DND-41 (cell line): ENCODE data around the gene ARHGEF3.

Experiments
- ATAC-seq: fragments of 200-7000 bp; cut with Tn5 transposase; 3 replicates; pipeline ENCODE4 v1.9.1; 2021; ENCODE audit warnings: low read depth; ENCODE audit not compliant: insufficient read depth
- DNase-seq: peaks from one replicate; pipeline ENCODE4 v3.0.0-alpha.2; 2020
- H2AFZ ChIP-seq: 2 replicates; pipeline ENCODE4 v1.6.0; 2012; ENCODE audit warnings: low read depth, low read length
- H3K27ac ChIP-seq: 2 replicates; pipeline ENCODE4 v1.5.1; 2012; ENCODE audit warnings: low read length, inconsistent platforms
- H3K27me3 ChIP-seq: fragments of 200-600 bp; sonication (generic); 2 replicates; pipeline ENCODE4 v1.6.0; 2012; ENCODE audit warnings: low read length, mild to moderate bottlenecking, inconsistent platforms; ENCODE audit not compliant: insufficient read depth, poor library complexity
- H3K36me3 ChIP-seq: 2 replicates; pipeline ENCODE4 v1.5.1; 2012; ENCODE audit warnings: low read length, inconsistent platforms; ENCODE audit not compliant: insufficient read depth
- H3K4me1 ChIP-seq: 2 replicates; pipeline ENCODE4 v1.5.1; 2012; ENCODE audit warnings: mild to moderate bottlenecking, low read length; ENCODE audit not compliant: insufficient read depth
- H3K4me2 ChIP-seq: 2 replicates; pipeline ENCODE4 v1.6.0; 2012; ENCODE audit warnings: mild to moderate bottlenecking, moderate library complexity, low read length, inconsistent platforms; ENCODE audit not compliant: insufficient read depth
- H3K4me3 ChIP-seq, 2 experiments: fragments of 200-600 bp in 1 of 2; shearing (Covaris generic) in 1 of 2; 2 replicates each; pipeline ENCODE4 v1.5.1; 2012 to 2016; ENCODE audit warnings: inconsistent platforms in 2 of 2, low read length in 2 of 2, mild to moderate bottlenecking in 2 of 2, low read depth in 1 of 2, moderate library complexity in 1 of 2
- H3K79me2 ChIP-seq: 2 replicates; pipeline ENCODE4 v1.6.0; 2012; ENCODE audit warnings: low read length, inconsistent platforms; ENCODE audit not compliant: insufficient read depth
- H3K9ac ChIP-seq: 2 replicates; pipeline ENCODE4 v1.6.0; 2012; ENCODE audit warnings: low read depth, mild to moderate bottlenecking, inconsistent platforms, low read length, moderate library complexity
- H3K9me3 ChIP-seq: 2 replicates; pipeline ENCODE4 v1.5.1; 2012; ENCODE audit warnings: low read length, moderate library complexity, mild to moderate bottlenecking, inconsistent platforms; ENCODE audit not compliant: insufficient read depth, severe bottlenecking
- H4K20me1 ChIP-seq: 2 replicates; pipeline ENCODE4 v1.6.0; 2012; ENCODE audit warnings: low read length; ENCODE audit not compliant: insufficient read depth
- EZH2 ChIP-seq: IDR thresholded peaks from 3 replicates; pipeline ENCODE4 v1.6.1; 2012; ENCODE audit warnings: borderline replicate concordance, low read depth, mild to moderate bottlenecking, moderate library complexity, low read length, inconsistent platforms; ENCODE audit not compliant: severe bottlenecking
- TF ChIP-seq, protein P1 (sequence below): IDR thresholded peaks from 2 replicates; pipeline ENCODE4 v1.5.1; 2012; ENCODE audit warnings: borderline replicate concordance, low read length, moderate library complexity, mild to moderate bottlenecking; ENCODE audit not compliant: poor library complexity, severe bottlenecking; ENCODE audit errors: extremely low read depth

Gene ARHGEF3

DNA sequence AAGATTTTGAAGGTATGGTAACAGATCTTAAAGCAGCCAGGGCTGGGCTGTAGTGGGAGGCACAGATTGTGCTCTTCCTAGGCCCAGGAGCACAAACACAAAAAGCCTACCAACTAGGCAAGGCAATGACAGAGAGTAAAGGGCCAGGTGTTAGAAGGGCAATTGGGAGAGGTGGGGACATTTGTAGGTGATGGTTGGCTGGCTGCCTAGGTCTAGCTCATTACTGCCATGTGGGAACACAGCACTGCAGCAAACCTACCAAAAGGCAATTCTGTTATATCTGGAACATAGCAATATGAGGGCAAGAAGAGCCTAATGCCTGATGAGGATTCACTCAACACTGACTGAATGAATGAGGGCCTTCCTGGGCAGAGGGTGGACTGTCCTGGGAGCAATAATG is 30.4 kb downstream of the ARHGEF3 start:
- Histone ChIP-seq H3K4me1 (no peaks in the 10 kb centered on the region), H3K36me3 (peaks cover 82% of the 10 kb centered on the region), H3K9me3 (no peaks in the 10 kb centered on the region), H3K9ac (no peak overlapping the region), H3K79me2 (peaks cover 93% of the 10 kb centered on the region), H3K27ac (no peak overlapping the region), H3K4me3 (no peak overlapping the region), H3K27me3 (no peaks in the 10 kb centered on the region), H2AFZ (no peak overlapping the region), H3K4me2 (no peak overlapping the region), H4K20me1 (peaks cover 38% of the 10 kb centered on the region)
- ATAC-seq: no peak
- DNase-seq: no peak
- no peak for TF ChIP-seq EZH2
- TF ChIP-seq, protein P1, sequence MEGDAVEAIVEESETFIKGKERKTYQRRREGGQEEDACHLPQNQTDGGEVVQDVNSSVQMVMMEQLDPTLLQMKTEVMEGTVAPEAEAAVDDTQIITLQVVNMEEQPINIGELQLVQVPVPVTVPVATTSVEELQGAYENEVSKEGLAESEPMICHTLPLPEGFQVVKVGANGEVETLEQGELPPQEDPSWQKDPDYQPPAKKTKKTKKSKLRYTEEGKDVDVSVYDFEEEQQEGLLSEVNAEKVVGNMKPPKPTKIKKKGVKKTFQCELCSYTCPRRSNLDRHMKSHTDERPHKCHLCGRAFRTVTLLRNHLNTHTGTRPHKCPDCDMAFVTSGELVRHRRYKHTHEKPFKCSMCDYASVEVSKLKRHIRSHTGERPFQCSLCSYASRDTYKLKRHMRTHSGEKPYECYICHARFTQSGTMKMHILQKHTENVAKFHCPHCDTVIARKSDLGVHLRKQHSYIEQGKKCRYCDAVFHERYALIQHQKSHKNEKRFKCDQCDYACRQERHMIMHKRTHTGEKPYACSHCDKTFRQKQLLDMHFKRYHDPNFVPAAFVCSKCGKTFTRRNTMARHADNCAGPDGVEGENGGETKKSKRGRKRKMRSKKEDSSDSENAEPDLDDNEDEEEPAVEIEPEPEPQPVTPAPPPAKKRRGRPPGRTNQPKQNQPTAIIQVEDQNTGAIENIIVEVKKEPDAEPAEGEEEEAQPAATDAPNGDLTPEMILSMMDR: no peak

DNA sequence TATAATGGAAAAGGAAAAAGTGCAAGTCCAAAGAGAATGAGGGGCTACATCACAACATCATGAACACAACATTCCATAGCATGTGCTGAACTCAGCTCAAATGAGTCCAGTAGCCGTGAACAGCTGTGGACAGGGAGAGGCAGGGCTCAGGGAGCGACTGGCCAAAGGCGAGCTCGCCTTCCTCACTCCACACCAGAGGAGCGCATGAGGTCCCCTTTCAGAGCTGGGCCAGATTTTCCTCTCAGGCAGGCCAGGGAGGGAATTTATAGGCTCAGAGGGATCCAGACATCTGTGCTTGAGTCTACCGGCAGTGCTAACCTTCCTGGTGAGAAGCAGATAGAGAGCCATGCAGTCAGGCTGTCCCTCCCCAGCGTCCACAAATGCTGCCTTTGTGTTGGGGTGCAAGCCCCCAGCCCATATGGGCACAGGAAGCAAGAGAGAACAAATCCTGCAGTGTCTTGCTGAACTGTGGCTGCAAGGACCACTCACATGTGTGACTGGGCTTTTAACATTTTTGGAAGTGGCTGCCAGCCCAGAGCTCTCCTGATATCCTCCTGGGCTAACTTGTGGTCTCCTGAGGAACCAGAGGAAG is 32.5 kb downstream of the ARHGEF3 start:
- peaks cover 79% of the 10 kb centered on the region for H3K36me3 ChIP-seq
- DNase-seq (no peak), ATAC-seq (no peak)
- no peaks in the 10 kb centered on the region for H3K9me3 ChIP-seq
- H4K20me1 ChIP-seq: peaks cover 34% of the 10 kb centered on the region
- H3K79me2 ChIP-seq: peaks cover 92% of the 10 kb centered on the region
- H3K27ac ChIP-seq: no peak overlapping the region; the same call in 1 of the 2 replicates
- no peak overlapping the region for H3K9ac ChIP-seq
- H3K27me3 ChIP-seq: no peaks in the 10 kb centered on the region
- no peak overlapping the region for H2AFZ ChIP-seq
- no peak overlapping the region for H3K4me2 ChIP-seq
- H3K4me1 ChIP-seq: no peaks in the 10 kb centered on the region
- no peak overlapping the region for H3K4me3 ChIP-seq
- TF ChIP-seq, protein P1: no peak
- no peak for TF ChIP-seq EZH2

- no peak overlapping the region for H3K4me2 ChIP-seq
- H3K79me2 ChIP-seq: peaks cover 95% of the 10 kb centered on the region
- ATAC-seq (no peak), DNase-seq (no peak)
- H3K36me3 ChIP-seq: peaks cover 76% of the 10 kb centered on the region
- H3K9ac ChIP-seq: no peak overlapping the region
- H3K4me3 ChIP-seq: no peak overlapping the region
- no peaks in the 10 kb centered on the region for H3K9me3 ChIP-seq
- H3K27me3 ChIP-seq: no peaks in the 10 kb centered on the region
- TF ChIP-seq, protein P1: no peak
- no peak for TF ChIP-seq EZH2
- no peak overlapping the region for H3K27ac ChIP-seq
- no peak overlapping the region for H2AFZ ChIP-seq
- H4K20me1 ChIP-seq: peaks cover 37% of the 10 kb centered on the region
- no peaks in the 10 kb centered on the region for H3K4me1 ChIP-seq
These were observed 36.7 kb downstream of the ARHGEF3 start for GRCh38 chr3:56764904-56765547.

DNA sequence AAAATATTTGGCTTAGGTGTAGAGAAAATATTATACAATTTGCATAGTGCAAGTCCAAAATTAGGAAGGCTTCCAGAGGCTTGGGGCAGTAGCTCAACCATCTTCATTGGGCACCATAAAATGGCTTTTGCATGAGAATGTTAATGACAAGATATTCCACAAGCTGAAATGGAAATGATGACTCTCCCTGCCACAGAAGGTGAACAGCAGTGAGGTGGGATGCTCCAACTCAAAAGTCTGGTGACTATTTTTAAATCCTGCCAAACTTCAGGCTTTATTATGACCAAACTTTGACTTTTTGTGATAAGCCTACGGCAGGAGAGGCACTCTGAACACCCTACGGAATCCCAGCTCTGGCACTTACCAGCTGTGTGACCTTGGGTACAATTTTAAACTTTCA is 37.6 kb downstream of the ARHGEF3 start:
- no peak for DNase-seq
- no peaks in the 10 kb centered on the region for H3K9me3 ChIP-seq
- H3K36me3 ChIP-seq: peaks cover 76% of the 10 kb centered on the region
- no peak overlapping the region for H3K4me3 ChIP-seq
- H4K20me1 ChIP-seq: peaks cover 37% of the 10 kb centered on the region
- no peak for TF ChIP-seq EZH2
- TF ChIP-seq, protein P1: no peak
- no peak for ATAC-seq
- peaks cover 95% of the 10 kb centered on the region for H3K79me2 ChIP-seq
- no peak overlapping the region for H2AFZ ChIP-seq
- H3K4me2 ChIP-seq: no peak overlapping the region
- no peaks in the 10 kb centered on the region for H3K27me3 ChIP-seq
- H3K9ac ChIP-seq: no peak overlapping the region
- no peaks in the 10 kb centered on the region for H3K4me1 ChIP-seq
- peak overlapping the region; percentile 23; the same call in 1 of the 2 replicates for H3K27ac ChIP-seq
